ENCODE data around the gene PCDHGB1. TPM values are rescaled to one million over a fixed set of nuclear protein-coding genes. Genes with fewer than 3 reads are reported as not detected.

The PCDHGB1 gene
- total and polyA plus RNA-seq, 2 donors (not counting 3 experiments of a cell fraction or from before 2014, with no cell fraction given) = 0.39 to 0.62 TPM

GRCh38 chr5:141399555-141400258 lies 49.8 kb downstream of the PCDHGB1 start:
- Histone ChIP-seq H3K4me3 (replicated peaks in 1 of 3; ENCODE audit: insufficient read depth in 1 of 3, low read depth in 1 of 3, low read length in 3 of 3) (no peak overlapping the region), H3K9ac (replicated peaks; ENCODE audit: extremely low read depth, insufficient read depth, low read length) (no peak overlapping the region), H3K4me1 (ENCODE audit: control insufficient read depth, extremely low read depth, insufficient read depth, low read length) (peaks cover 2% of the 10 kb centered on the region), H3K9me1 (replicated peaks; ENCODE audit: control insufficient read depth, extremely low read depth, insufficient read depth, low read length) (no peaks in the 10 kb centered on the region), H3K27ac (ENCODE audit: insufficient read depth, low read depth, low read length) (no peak overlapping the region), H3K27me3 (ENCODE audit: control insufficient read depth in 2 of 2, insufficient read depth in 2 of 2, low read length in 2 of 2) (peaks cover 38 to 72% of the 10 kb centered on the region in 2 experiments), H4K20me1 (replicated peaks; ENCODE audit: control insufficient read depth, extremely low read depth, insufficient read depth, low read length) (no peaks in the 10 kb centered on the region), H3K4me2 (ENCODE audit: insufficient read depth, low read length) (no peak overlapping the region), H2AFZ (ENCODE audit: low read depth, low read length) (no peak overlapping the region), H3K9me3 (replicated peaks; ENCODE audit: control insufficient read depth, insufficient read depth, low read length) (no peaks in the 10 kb centered on the region), H3K79me2 (ENCODE audit: control insufficient read depth, insufficient read depth, low read length) (no peaks in the 10 kb centered on the region), H3K36me3 (ENCODE audit: control insufficient read depth in 2 of 2, extremely low read depth in 1 of 2, insufficient read depth in 2 of 2, low read length in 2 of 2) (no peaks in the 10 kb centered on the region)
- DNase-seq (ENCODE audit: low read depth, low spot score) (no peak), FAIRE-seq (no peak)
- no TSS peak for BruUV-seq (replicated peaks)
- CTCF ChIA-PET = interaction anchor here (0.9 to 2.0 kb wide), 3 partner anchors 10 to 164 kb away, joined by 3 to 6 read pairs (median 5); partner anchors contain the start of gene PCDHGA11
- TF ChIP-seq EZH2 (IDR thresholded peaks at IDR 0.05; ENCODE audit: borderline replicate concordance, low read depth, low read length, severe bottlenecking) = peak; percentile 41
- TF ChIP-seq POLR2A (IDR thresholded peaks at IDR 0.05; ENCODE audit: low read depth, low read length) = no peak
- intact Hi-C loops (cut with micrococcal nuclease) (no loop called here), dilution Hi-C loops (cut with MboI; ENCODE audit: extremely low pct_ligation_motif_present, low sequenced_read_pairs) (no loop called here)
- POLR2A ChIA-PET = no interaction called here

Other genes starting within 250 kb of the PCDHGB1 start
Only the 30 nearest of the 37 such genes appear.
- gene PCDHB9, start 162.9 kb upstream of the PCDHGB1 start, total RNA-seq = 0.16 and 0.20 TPM in 2 replicates
- gene PCDHB9, start 162.9 kb upstream of the PCDHGB1 start, polyA plus RNA-seq = 0.14 and 0.29 TPM in 2 replicates
- gene PCDHB10, start 157.7 kb upstream of the PCDHGB1 start, total RNA-seq = 0.62 and 0.81 TPM in 2 replicates
- 0.51 and 0.68 TPM in 2 replicates for gene PCDHB10, start 157.7 kb upstream of the PCDHGB1 start, polyA plus RNA-seq
- gene PCDHB11, start 150.5 kb upstream of the PCDHGB1 start, total RNA-seq = 0.16 and 0.18 TPM in 2 replicates
- gene PCDHB11, start 150.5 kb upstream of the PCDHGB1 start, polyA plus RNA-seq = 0.11 and 0.13 TPM in 2 replicates
- 0.18 and 0.20 TPM in 2 replicates for gene PCDHB12, start 141.4 kb upstream of the PCDHGB1 start, total RNA-seq
- gene PCDHB12, start 141.4 kb upstream of the PCDHGB1 start, polyA plus RNA-seq = 0.36 and 0.41 TPM in 2 replicates
- gene PCDHB13, start 136.2 kb upstream of the PCDHGB1 start, total RNA-seq = 0.65 and 0.77 TPM in 2 replicates
- 0.57 and 0.64 TPM in 2 replicates for gene PCDHB13, start 136.2 kb upstream of the PCDHGB1 start, polyA plus RNA-seq
- gene PCDHB14, start 126.8 kb upstream of the PCDHGB1 start, total RNA-seq = 0.55 and 1.0 TPM in 2 replicates
- gene PCDHB14, start 126.8 kb upstream of the PCDHGB1 start, polyA plus RNA-seq = 0.72 and 0.73 TPM in 2 replicates
- gene PCDHB15, start 104.7 kb upstream of the PCDHGB1 start, total RNA-seq = 0.55 and 0.69 TPM in 2 replicates
- 0.51 and 0.55 TPM in 2 replicates for gene PCDHB15, start 104.7 kb upstream of the PCDHGB1 start, polyA plus RNA-seq
- gene SLC25A2, start 46.0 kb upstream of the PCDHGB1 start, total RNA-seq = 0.39 and 0.46 TPM in 2 replicates
- not detected in 2 replicates for gene SLC25A2, start 46.0 kb upstream of the PCDHGB1 start, polyA plus RNA-seq
- 55.0 and 62.0 TPM in 2 replicates for gene TAF7, start 29.3 kb upstream of the PCDHGB1 start, total RNA-seq
- gene TAF7, start 29.3 kb upstream of the PCDHGB1 start, polyA plus RNA-seq = 14.2 and 21.8 TPM in 2 replicates
- gene PCDHGA1, start 19.6 kb upstream of the PCDHGB1 start, total RNA-seq = 0.22 and 0.30 TPM in 2 replicates
- 0.44 and 0.45 TPM in 2 replicates for gene PCDHGA1, start 19.6 kb upstream of the PCDHGB1 start, polyA plus RNA-seq
- gene PCDHGA2, start 11.3 kb upstream of the PCDHGB1 start, total RNA-seq = 0.58 and 1.2 TPM in 2 replicates
- gene PCDHGA2, start 11.3 kb upstream of the PCDHGB1 start, polyA plus RNA-seq = 1.9 and 2.0 TPM in 2 replicates
- 1.1 and 1.2 TPM in 2 replicates for gene PCDHGA3, start 6.3 kb upstream of the PCDHGB1 start, total RNA-seq
- gene PCDHGA3, start 6.3 kb upstream of the PCDHGB1 start, polyA plus RNA-seq = 0.88 and 1.2 TPM in 2 replicates
- gene PCDHGA4, start 4.9 kb downstream of the PCDHGB1 start, total RNA-seq = 3.0 TPM in 2 replicates
- gene PCDHGA4, start 4.9 kb downstream of the PCDHGB1 start, polyA plus RNA-seq = 2.4 and 2.6 TPM in 2 replicates
- 1.9 and 2.9 TPM in 2 replicates for gene PCDHGB2, start 9.9 kb downstream of the PCDHGB1 start, total RNA-seq
- 1.1 TPM in 2 replicates for gene PCDHGB2, start 9.9 kb downstream of the PCDHGB1 start, polyA plus RNA-seq
- 0.78 and 0.93 TPM in 2 replicates for gene PCDHGA5, start 14.1 kb downstream of the PCDHGB1 start, total RNA-seq
- 0.36 and 0.51 TPM in 2 replicates for gene PCDHGA5, start 14.1 kb downstream of the PCDHGB1 start, polyA plus RNA-seq
- gene PCDHGB3, start 20.1 kb downstream of the PCDHGB1 start, total RNA-seq = 1.7 and 2.0 TPM in 2 replicates
- gene PCDHGB3, start 20.1 kb downstream of the PCDHGB1 start, polyA plus RNA-seq = 1.4 and 1.8 TPM in 2 replicates
- 2.7 and 2.9 TPM in 2 replicates for gene PCDHGA6, start 23.8 kb downstream of the PCDHGB1 start, total RNA-seq
- gene PCDHGA6, start 23.8 kb downstream of the PCDHGB1 start, polyA plus RNA-seq = 2.6 and 2.7 TPM in 2 replicates
- gene PCDHGA7, start 32.6 kb downstream of the PCDHGB1 start, total RNA-seq = 1.5 and 1.8 TPM in 2 replicates
- 0.68 and 0.84 TPM in 2 replicates for gene PCDHGA7, start 32.6 kb downstream of the PCDHGB1 start, polyA plus RNA-seq
- gene PCDHGB4, start 37.6 kb downstream of the PCDHGB1 start, total RNA-seq = 4.4 and 6.5 TPM in 2 replicates
- gene PCDHGB4, start 37.6 kb downstream of the PCDHGB1 start, polyA plus RNA-seq = 6.9 and 8.1 TPM in 2 replicates
- gene PCDHGA8, start 42.5 kb downstream of the PCDHGB1 start, total RNA-seq = 0.53 and 0.95 TPM in 2 replicates
- 0.43 and 0.44 TPM in 2 replicates for gene PCDHGA8, start 42.5 kb downstream of the PCDHGB1 start, polyA plus RNA-seq
- gene PCDHGB5, start 47.8 kb downstream of the PCDHGB1 start, total RNA-seq = 11.4 and 14.4 TPM in 2 replicates
- 7.9 and 10.1 TPM in 2 replicates for gene PCDHGB5, start 47.8 kb downstream of the PCDHGB1 start, polyA plus RNA-seq
- gene PCDHGA9, start 52.7 kb downstream of the PCDHGB1 start, total RNA-seq = 3.5 and 3.9 TPM in 2 replicates
- 1.1 and 1.2 TPM in 2 replicates for gene PCDHGA9, start 52.7 kb downstream of the PCDHGB1 start, polyA plus RNA-seq
- 4.8 and 4.9 TPM in 2 replicates for gene PCDHGB6, start 57.9 kb downstream of the PCDHGB1 start, total RNA-seq
- 2.2 and 2.3 TPM in 2 replicates for gene PCDHGB6, start 57.9 kb downstream of the PCDHGB1 start, polyA plus RNA-seq
- gene PCDHGA10, start 62.9 kb downstream of the PCDHGB1 start, total RNA-seq = 4.4 and 5.8 TPM in 2 replicates
- 3.6 and 3.7 TPM in 2 replicates for gene PCDHGA10, start 62.9 kb downstream of the PCDHGB1 start, polyA plus RNA-seq
- gene PCDHGB7, start 67.6 kb downstream of the PCDHGB1 start, total RNA-seq = 12.6 and 13.0 TPM in 2 replicates
- 6.5 and 6.9 TPM in 2 replicates for gene PCDHGB7, start 67.6 kb downstream of the PCDHGB1 start, polyA plus RNA-seq
- 10.3 and 11.5 TPM in 2 replicates for gene PCDHGA11, start 71.0 kb downstream of the PCDHGB1 start, total RNA-seq
- 8.0 and 8.1 TPM in 2 replicates for gene PCDHGA11, start 71.0 kb downstream of the PCDHGB1 start, polyA plus RNA-seq
- 7.6 and 9.9 TPM in 2 replicates for gene PCDHGA12, start 80.4 kb downstream of the PCDHGB1 start, total RNA-seq
- 3.2 and 4.2 TPM in 2 replicates for gene PCDHGA12, start 80.4 kb downstream of the PCDHGB1 start, polyA plus RNA-seq
- gene PCDHGC3, start 125.9 kb downstream of the PCDHGB1 start, total RNA-seq = 25.4 and 36.1 TPM in 2 replicates
- gene PCDHGC3, start 125.9 kb downstream of the PCDHGB1 start, polyA plus RNA-seq = 9.2 and 14.9 TPM in 2 replicates
- gene PCDHGC4, start 134.9 kb downstream of the PCDHGB1 start, total RNA-seq = 0.90 and 2.1 TPM in 2 replicates
- gene PCDHGC4, start 134.9 kb downstream of the PCDHGB1 start, polyA plus RNA-seq = 0.25 and 0.32 TPM in 2 replicates
- 0.60 and 1.2 TPM in 2 replicates for gene PCDHGC5, start 139.0 kb downstream of the PCDHGB1 start, total RNA-seq
- 0.21 and 0.48 TPM in 2 replicates for gene PCDHGC5, start 139.0 kb downstream of the PCDHGB1 start, polyA plus RNA-seq

All from endothelial cell of umbilical vein (primary cell).